PC-3 (cell line): ENCODE data around the gene GDPD3. TPM values are rescaled to one million over a fixed set of nuclear protein-coding genes. Genes with fewer than 3 reads are reported as not detected.

Experiments
- ATAC-seq: fragments of 200-7000 bp; cut with Tn5 transposase; 2 replicates; pipeline ENCODE4 v1.9.1; 2020; ENCODE audit warnings: mild to moderate bottlenecking, moderate library complexity
- BruUV-seq: library from RNA; stranded (reverse); fragments of 400-500 nt; replicated peaks from 2 replicates; lab custom pipeline; 2021; lab: Mats Ljungman, UMichigan
- CTCF ChIA-PET: fragments of 300-600 bp; sonication (Branson Sonifier 250); formaldehyde crosslinking; loops from one replicate; lab custom pipeline; 2022; ENCODE audit warnings: antibody characterized with exemption; lab: Charles Lee
- POLR2A ChIA-PET: fragments of 300-600 bp; sonication (Branson Sonifier 250); formaldehyde crosslinking; loops from one replicate; lab custom pipeline; 2022; ENCODE audit warnings: antibody characterized with exemption; ENCODE audit not compliant: unreplicated experiment; lab: Charles Lee
- DNase-seq: peaks from one replicate; pipeline ENCODE4 v3.0.0-alpha.2; 2015
- H2AFZ ChIP-seq: fragments of 300-600 bp; sonication (generic); 2 replicates; pipeline ENCODE4 v1.6.0; 2016; ENCODE audit warnings: antibody characterized with exemption, low read length
- H3F3A ChIP-seq: fragments of 300-600 bp; sonication (generic); one replicate; pipeline ENCODE4 v1.6.0; 2017; ENCODE audit warnings: antibody characterized with exemption, low read length, control low read depth, mild to moderate bottlenecking; ENCODE audit not compliant: unreplicated experiment
- H3K27ac ChIP-seq: fragments of 300-600 bp; sonication (generic); 2 replicates; pipeline ENCODE4 v1.5.1; 2016; ENCODE audit warnings: mild to moderate bottlenecking, low read length
- H3K27me3 ChIP-seq: fragments of 300-600 bp; sonication (generic); 2 replicates; pipeline ENCODE4 v1.6.1; 2016; ENCODE audit warnings: low read length, mixed read lengths
- H3K36me3 ChIP-seq: fragments of 300-600 bp; sonication (generic); 2 replicates; pipeline ENCODE4 v1.6.1; 2016; ENCODE audit warnings: low read depth, mixed run types, low read length, mixed read lengths
- H3K4me1 ChIP-seq: fragments of 300-600 bp; sonication (generic); 2 replicates; pipeline ENCODE4 v1.5.1; 2016; ENCODE audit warnings: low read length; ENCODE audit not compliant: insufficient read depth
- H3K4me2 ChIP-seq: fragments of 300-600 bp; sonication (generic); 2 replicates; pipeline ENCODE4 v1.6.0; 2016; ENCODE audit warnings: low read length
- H3K4me3 ChIP-seq: fragments of 300-600 bp; sonication (generic); 2 replicates; pipeline ENCODE4 v1.5.1; 2016; ENCODE audit warnings: mild to moderate bottlenecking, low read length, mixed read lengths
- H3K79me2 ChIP-seq: fragments of 300-600 bp; sonication (generic); 2 replicates; pipeline ENCODE4 v1.6.1; 2017; ENCODE audit warnings: low read length, mixed read lengths
- H3K9ac ChIP-seq: fragments of 300-600 bp; sonication (generic); 2 replicates; pipeline ENCODE4 v1.6.0; 2016; ENCODE audit warnings: mild to moderate bottlenecking, low read length
- H3K9me2 ChIP-seq: fragments of 300-600 bp; sonication (generic); replicated peaks from 2 replicates; pipeline ENCODE4 v1.6.1; 2016; ENCODE audit warnings: mixed run types, low read length, mixed read lengths
- H3K9me3 ChIP-seq: fragments of 300-600 bp; sonication (generic); 2 replicates; pipeline ENCODE4 v1.6.1; 2016; ENCODE audit warnings: low read length, mixed read lengths
- H4K20me1 ChIP-seq: fragments of 300-600 bp; sonication (generic); 2 replicates; pipeline ENCODE4 v1.6.1; 2016; ENCODE audit warnings: low read length, mixed read lengths
- CTCF ChIP-seq: fragments of 300-600 bp; sonication (generic); conservative IDR thresholded peaks from 2 replicates; pipeline ENCODE4 v1.5.1; 2017; ENCODE audit warnings: antibody characterized with exemption, low read depth, mild to moderate bottlenecking, low read length
- EZH2 ChIP-seq: fragments of 300-600 bp; sonication (generic); IDR thresholded peaks from one replicate; pipeline ENCODE4 v1.6.1; 2017; ENCODE audit warnings: antibody characterized with exemption, mild to moderate bottlenecking, low read length; ENCODE audit not compliant: unreplicated experiment
- EZH2phosphoT487 ChIP-seq: fragments of 300-600 bp; sonication (generic); IDR thresholded peaks from 2 replicates; pipeline ENCODE4 v1.6.1; 2018; ENCODE audit warnings: mild to moderate bottlenecking, antibody characterized with exemption, low read length, borderline replicate concordance
- intact Hi-C: fragments of 100-400 bp; cut with micrococcal nuclease; formaldehyde crosslinking; loops from 2 replicates; pipeline ENCODE4 v1.9.0; 2023
- total RNA-seq: library from RNA; depleted of rRNA; stranded (reverse); fragments of >200 nt; gene quantifications from 2 replicates; pipeline ENCODE4 v1.2.3, GENCODE V29; 2014

The GDPD3 gene
- total RNA-seq, 1 experiment from 2014 or later: 3.4 TPM

- POLR2A ChIA-PET: no interaction called here
- intact Hi-C loops: no loop called here
- no peaks in the 10 kb centered on the region for H3K9me2 ChIP-seq
These were observed 29.5 kb upstream of the GDPD3 start for GRCh38 chr16:30142672-30143346.

DNA sequence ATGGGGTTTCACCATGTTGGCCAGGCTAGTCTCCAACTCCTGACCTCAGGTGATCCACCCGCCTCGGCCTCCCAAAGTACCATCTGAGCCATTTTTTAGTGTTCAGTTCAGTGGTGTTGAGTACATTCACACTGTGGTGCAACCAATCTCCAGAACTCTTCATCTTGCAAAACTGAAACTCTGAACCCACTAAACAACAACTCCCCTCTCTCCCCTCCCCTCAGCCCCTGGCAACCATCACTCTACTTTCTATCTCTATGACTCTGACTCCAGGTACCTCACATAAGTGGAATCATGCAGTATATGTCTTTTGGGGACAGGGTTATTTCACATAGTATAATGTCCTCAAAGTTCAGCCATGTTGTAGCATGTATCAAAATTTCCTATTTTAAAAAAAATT lies 28.4 kb upstream of the GDPD3 start:
- ATAC-seq: no peak
- Histone ChIP-seq H3K4me1 (no peaks in the 10 kb centered on the region), H3K4me2 (no peak overlapping the region), H3F3A (no peaks in the 10 kb centered on the region), H4K20me1 (no peaks in the 10 kb centered on the region), H3K9me3 (no peaks in the 10 kb centered on the region), H3K27me3 (no peaks in the 10 kb centered on the region), H2AFZ (no peak overlapping the region), H3K4me3 (no peak overlapping the region), H3K36me3 (no peaks in the 10 kb centered on the region), H3K9me2 (no peaks in the 10 kb centered on the region), H3K27ac (no peak overlapping the region), H3K79me2 (no peaks in the 10 kb centered on the region), H3K9ac (no peak overlapping the region)
- no peak for DNase-seq
- TF ChIP-seq CTCF (no peak), EZH2phosphoT487 (no peak), EZH2 (no peak)
- POLR2A ChIA-PET: no interaction called here
- BruUV-seq: no TSS peak
- intact Hi-C loops: no loop called here
- CTCF ChIA-PET: no interaction called here

More at GRCh38 chr16:30142672-30143346, 29.5 kb upstream of the GDPD3 start:
- H3F3A ChIP-seq: no peaks in the 10 kb centered on the region
- H3K27ac ChIP-seq: no peak overlapping the region
- H3K4me1 ChIP-seq: no peaks in the 10 kb centered on the region
- H3K27me3 ChIP-seq: no peaks in the 10 kb centered on the region
- DNase-seq: peak; percentile 20
- no peak overlapping the region for H3K4me3 ChIP-seq
- no peak for TF ChIP-seq EZH2phosphoT487
- TF ChIP-seq CTCF: peak; percentile 26; the same call in 1 of the 2 replicates
- no peaks in the 10 kb centered on the region for H3K36me3 ChIP-seq
- no peaks in the 10 kb centered on the region for H3K9me3 ChIP-seq
- ATAC-seq: no peak
- no peaks in the 10 kb centered on the region for H3K79me2 ChIP-seq
- H3K4me2 ChIP-seq: no peak overlapping the region
- no peak overlapping the region for H2AFZ ChIP-seq
- BruUV-seq: no TSS peak
- CTCF ChIA-PET: interaction anchor here (0.7 kb wide), 1 partner anchor 189 kb away, joined by 3 read pairs; no protein-coding TSS in a partner anchor
- no peak overlapping the region for H3K9ac ChIP-seq
- no peaks in the 10 kb centered on the region for H4K20me1 ChIP-seq

DNA sequence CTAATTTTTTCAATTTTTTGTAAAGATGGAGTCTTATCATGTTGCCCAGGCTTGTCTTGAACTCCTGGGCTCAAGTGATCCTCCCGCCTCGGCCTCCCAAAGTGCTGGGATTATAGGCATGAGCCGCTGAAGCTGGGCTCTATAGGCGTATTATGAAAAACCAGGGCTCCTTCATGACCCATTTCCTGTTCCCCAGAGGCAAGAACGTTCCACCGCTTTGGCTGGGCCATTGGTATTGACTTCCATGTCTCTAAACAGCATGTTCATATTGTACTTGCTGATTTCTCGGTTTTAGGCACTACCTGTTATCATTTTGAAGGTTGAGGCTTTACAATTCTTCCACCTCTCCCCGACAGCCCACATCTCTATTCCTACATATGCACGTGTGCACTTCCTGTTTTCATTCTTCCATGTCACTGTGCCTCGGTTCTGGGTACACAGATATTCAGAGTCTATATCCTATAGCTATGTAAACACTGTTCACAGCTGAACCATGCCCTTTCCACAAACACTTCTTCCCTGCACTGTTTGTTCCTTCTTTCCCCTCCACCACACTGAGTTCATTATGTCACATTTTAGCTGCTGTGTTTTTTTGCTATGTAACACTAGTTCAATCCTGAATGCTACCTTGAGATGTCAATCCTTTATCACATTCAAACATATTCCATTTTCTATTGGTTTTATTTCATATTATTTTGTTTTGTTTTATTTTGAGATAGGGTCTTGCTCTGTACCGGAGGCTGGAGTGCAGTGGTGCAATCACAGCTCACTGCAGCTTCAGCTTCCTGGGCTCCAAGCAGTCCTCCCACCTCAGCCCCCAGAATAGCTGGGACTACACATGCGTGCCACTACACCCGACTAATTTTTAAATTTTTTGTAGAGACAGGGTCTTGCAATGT lies 26.5 kb upstream of the GDPD3 start:
- CTCF ChIA-PET: no interaction called here
- ATAC-seq: no peak

More for the DNA sequence above, 26.5 kb upstream of the GDPD3 start:
- H3K4me3 ChIP-seq: no peak overlapping the region
- H3K36me3 ChIP-seq: no peaks in the 10 kb centered on the region
- H3K27ac ChIP-seq: no peak overlapping the region
- H4K20me1 ChIP-seq: no peaks in the 10 kb centered on the region
- intact Hi-C loops: no loop called here
- DNase-seq: no peak
- POLR2A ChIA-PET: no interaction called here
- BruUV-seq: no TSS peak
- H3F3A ChIP-seq: no peaks in the 10 kb centered on the region
- no peaks in the 10 kb centered on the region for H3K9me3 ChIP-seq
- no peaks in the 10 kb centered on the region for H3K79me2 ChIP-seq
- no peaks in the 10 kb centered on the region for H3K9me2 ChIP-seq
- no peak overlapping the region for H3K9ac ChIP-seq
- H3K4me2 ChIP-seq: no peak overlapping the region
- H3K4me1 ChIP-seq: no peaks in the 10 kb centered on the region
- TF ChIP-seq CTCF (no peak), EZH2phosphoT487 (no peak), EZH2 (no peak)
- no peak overlapping the region for H2AFZ ChIP-seq
- H3K27me3 ChIP-seq: no peaks in the 10 kb centered on the region
